HG02798 (cell line): Measurements from ENCODE around the gene SLX1B.
"Not testable (repeated sequence)": the region's sequence is repeated elsewhere in the genome, so short reads cannot be mapped to it uniquely, and the experiment has no call there.

Experiments used
- ATAC-seq: cut with Tn5 transposase; IDR thresholded peaks from one replicate; pipeline ENCODE4 v1.9.1; 2021; ENCODE audit warnings: mild to moderate bottlenecking; ENCODE audit not compliant: unreplicated experiment, poor library complexity

The SLX1B gene

DNA sequence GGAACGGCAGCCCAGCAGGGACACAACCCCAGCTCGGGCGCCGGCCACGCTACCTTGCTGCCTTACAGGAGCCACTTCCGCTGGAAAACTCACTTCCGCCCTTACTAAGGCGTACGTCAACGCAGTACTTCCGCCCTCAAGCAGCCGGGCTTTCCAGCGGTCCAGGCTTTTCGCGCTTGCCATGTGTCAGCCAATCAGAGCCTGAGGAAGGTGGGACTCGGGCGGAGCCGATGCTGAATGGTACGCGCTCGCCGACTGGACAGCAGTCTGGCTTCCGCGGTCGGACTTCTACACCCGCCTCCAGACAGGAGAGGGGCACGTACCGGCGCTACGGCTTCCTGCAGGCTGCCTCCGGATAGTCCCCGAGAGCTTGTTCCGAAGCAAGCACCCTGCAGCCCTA, at the start of gene SLX1B, which contains the start of gene BOLA2:
Gene SLX1B (plus strand): TSS at position 265 of the 400 bp plus-strand sequence.
Gene BOLA2 (minus strand): TSS at position 83 of the 400 bp plus-strand sequence. CDS start 98 bp downstream, outside the sequence.
- ATAC-seq = peak; percentile 92

DNA sequence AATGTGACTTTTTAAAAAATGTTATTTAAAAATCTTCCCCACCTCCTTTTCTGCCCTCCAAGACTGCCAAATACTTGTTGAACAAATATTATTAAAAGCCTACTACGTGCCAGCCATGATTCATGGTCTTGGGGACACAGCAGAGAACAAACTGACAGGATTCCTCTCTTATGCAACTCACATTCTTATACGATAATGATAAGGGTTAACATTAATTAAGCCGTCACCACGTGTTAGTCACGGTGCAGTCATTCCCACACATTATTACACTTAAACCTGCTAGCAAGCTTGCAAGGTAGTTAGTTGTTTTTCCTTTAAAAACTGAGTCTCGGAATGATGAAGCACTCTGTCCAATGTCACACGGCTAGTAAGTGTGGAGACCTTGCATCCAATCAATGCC, 49.1 kb upstream of the SLX1B start:
- ATAC-seq = not testable (repeated sequence)

DNA sequence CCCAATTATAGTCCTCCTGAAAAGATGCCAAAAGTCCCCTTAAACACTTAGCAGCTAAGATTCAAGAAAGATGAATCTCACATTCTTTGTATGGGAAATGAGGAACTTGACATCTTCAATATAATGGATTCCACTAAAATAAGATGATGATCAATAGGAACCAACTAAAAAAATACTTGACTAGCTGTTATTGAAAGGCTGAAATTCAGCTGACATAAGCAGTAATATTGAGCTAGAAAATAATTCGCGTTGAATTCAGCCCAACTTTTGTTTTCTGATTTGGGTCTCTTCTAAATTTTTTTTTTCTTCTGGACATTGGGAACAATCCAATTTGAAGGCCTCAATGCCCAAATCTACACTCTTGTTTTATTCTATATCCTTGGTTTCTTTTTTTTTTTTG, 30.7 kb upstream of the SLX1B start:
- not testable (repeated sequence) for ATAC-seq

DNA sequence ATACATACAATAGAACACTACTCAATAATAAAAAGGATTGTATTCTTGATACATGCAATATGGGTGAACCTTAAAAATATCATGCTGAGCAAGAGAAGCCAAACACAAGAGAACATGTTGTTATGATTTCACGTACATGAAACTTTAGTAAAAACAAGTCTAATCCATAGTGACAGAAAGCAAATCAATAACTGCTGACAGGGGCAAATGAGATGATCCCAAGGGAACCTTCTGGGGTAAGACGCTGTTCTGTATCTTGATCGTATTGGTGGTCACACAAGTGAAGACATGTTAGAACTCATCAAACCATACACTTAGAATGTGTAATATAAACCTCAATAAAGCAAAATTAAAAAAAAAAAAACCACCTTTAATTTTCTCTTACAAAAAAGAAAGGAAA, 28.9 kb upstream of the SLX1B start:
- ATAC-seq = not testable (repeated sequence)

DNA sequence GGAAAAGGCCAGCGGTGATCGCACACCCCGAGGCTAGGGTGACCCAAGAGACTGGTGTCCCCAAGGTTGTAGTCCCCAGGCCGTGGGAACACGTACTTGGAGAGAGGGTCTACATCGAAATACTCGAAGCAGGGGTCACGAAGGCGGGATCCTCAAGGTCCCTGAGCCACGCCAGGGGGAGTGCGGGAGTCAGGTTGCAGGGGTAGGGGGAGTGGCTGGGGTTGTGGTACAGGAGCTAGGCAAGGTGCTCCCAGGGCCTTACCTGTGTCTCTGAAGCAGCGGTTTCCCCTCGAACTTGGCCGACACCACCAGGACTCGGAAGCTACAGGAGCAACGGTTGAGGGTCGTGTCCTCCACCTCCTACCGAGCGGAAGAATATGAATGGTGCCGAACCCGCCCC, 579 bp upstream of the SLX1B start:
- ATAC-seq = peak; percentile 7

- peak; percentile 62 for ATAC-seq
These were observed 495 bp downstream of the SLX1B start for GRCh38 chr16:29454828-29455227.

DNA sequence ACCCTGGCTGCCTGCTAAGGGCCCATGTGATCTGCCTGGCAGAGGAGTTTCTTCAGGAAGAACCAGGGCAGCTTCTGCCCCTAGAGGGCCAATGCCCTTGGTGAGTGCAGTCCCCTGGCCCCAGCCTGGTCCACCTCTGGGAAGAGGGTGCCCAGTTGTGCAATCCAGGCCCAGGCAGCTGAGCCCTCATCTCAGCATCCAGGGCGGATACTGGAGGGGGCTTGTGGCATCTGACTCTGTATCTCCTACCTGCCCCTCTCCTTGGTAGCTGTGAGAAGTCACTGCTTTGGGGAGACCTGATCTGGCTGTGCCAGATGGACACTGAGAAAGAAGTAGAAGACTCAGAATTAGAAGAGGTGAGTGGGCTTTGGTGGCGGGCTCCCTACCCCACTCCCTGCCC, 3.3 kb downstream of the SLX1B start:
- not testable (repeated sequence) for ATAC-seq

DNA sequence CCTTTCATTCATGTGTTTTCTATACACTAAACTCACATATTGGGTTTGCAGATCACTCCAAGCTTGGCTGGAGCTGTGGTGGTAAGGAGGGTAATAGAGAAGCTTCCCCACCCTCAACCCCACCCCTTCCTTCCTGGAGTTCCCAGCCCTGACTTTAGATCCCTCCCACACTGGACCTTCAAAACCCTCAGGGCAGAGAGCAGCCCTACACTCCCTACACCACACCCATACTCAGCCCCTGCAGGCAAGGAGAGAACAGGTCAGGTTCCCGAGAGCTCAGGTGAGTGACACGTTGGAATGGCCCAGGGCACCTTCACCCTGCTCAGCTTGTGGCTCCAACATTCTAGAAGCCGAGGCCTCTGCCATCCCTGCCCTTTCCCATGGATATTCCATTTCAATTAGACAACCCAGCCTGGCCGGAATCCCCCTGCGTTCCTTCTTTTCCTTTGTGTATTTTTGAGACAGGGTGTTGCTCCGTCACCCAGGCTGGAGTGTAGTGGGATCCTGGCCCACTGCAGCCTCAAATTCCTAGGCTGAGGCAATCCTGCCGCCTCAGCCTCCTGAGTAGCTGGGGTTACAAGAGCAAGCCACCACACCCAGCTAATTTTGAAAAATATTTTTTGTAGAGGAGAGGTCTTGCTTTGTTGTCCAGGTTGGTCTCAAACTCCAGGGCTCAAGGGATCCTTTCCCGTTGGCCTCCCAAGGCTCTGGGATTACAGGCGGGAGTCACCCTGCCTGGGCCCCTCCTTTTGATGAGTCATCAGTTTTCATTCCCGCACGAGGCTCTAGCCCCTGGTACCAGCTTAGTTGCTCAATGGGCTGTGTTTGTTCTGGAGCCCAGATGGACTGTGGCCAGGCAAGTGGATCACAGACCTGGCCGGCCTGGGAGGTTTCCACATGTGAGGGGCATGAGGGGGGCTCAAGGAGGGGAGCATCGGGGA, 5.6 kb downstream of the SLX1B start, which contains the start of gene SULT1A4:
Gene SULT1A4 (plus strand): TSS at position 208 of the 941 bp plus-strand sequence. CDS start 1,473 bp downstream, outside the sequence.
- not testable (repeated sequence) for ATAC-seq

- ATAC-seq = not testable (repeated sequence)
These were observed 6.3 kb downstream of the SLX1B start for GRCh38 chr16:29460647-29461030.

DNA sequence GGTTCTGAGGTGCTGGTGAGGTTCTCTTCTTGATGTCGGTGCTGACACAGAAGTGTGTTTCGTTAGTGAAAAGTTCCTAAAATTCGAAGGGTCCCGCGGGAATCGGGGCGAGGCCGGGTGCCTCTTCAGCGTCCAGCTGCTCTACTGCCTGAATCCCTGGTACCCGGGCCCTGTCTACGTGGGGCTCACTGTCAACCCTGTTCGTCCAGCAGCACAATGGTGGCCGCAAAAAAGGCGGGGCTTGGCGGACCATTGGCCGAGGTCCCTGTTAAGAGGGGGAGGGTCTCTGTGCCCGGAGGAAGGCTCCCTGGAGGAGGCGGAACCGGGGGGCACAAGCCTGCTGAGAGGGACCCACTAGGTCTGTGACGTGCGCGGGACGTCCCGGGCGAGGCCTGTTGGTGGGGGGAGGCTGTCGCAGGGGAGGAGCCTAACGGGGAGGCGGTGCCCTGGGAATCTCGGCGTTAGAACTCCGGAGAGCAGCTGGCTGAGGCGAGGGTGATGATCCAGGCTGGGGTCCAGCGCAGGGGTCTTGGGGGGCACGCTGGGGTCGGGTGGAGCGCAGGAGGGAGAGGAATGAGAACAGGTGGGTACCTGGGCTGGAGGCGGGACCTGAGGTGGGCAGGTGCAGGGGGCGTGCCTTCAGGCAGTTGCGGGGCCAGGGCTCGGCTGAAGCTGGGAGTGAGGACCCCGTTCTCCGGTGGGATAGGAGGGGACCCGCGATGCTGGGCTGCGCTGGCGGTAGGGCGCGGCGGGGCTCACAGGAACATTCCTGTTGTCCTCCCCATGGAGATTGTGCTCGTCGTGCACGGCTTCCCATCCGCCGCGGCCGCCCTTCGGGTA, 11.9 kb downstream of the SLX1B start:
- not testable (repeated sequence) for ATAC-seq

DNA sequence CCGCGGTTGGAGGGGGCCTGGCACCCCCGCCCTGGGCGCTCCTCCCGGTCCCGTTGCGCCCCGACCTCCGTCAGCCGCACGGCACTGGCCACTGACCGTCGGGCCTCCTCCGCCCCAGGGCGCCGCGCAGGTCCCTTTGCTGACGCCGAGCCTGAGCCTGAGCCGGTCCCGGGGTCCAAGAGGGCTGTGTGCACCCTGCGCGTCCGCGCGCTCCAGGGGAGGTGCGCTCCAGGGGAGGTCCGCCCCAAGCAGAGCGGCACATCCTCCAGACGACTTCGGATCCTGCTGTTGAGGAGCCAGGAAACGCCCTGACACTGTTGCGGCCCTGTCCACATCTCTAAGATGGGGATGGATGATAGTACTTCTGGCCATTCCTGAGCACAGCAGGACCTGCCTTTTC, 12.6 kb downstream of the SLX1B start:
- ATAC-seq = not testable (repeated sequence)

- not testable (repeated sequence) for ATAC-seq
These were observed 13.5 kb downstream of the SLX1B start for GRCh38 chr16:29467654-29468366.

- not testable (repeated sequence) for ATAC-seq
These were observed 15.3 kb downstream of the SLX1B start for GRCh38 chr16:29469660-29470059.

DNA sequence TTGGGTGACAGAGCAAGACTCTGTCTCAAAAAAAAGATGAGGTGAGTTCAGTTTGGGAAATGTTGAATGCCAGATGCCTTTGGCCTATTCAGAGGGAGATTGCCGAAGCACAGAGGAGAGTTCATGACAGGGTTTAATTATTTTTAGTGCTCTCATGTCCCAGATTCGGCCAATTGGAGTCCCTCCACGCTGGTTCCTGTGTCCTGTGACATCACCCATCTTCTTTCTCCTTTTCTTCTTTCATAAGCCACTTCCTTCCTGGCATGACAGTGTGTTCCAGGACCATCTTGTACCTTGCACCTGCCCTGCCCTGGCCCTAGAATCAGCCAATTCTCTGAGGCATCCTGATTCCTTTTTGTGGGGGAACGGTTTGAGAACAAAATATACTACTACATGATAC, 17.7 kb downstream of the SLX1B start:
- ATAC-seq = not testable (repeated sequence)

DNA sequence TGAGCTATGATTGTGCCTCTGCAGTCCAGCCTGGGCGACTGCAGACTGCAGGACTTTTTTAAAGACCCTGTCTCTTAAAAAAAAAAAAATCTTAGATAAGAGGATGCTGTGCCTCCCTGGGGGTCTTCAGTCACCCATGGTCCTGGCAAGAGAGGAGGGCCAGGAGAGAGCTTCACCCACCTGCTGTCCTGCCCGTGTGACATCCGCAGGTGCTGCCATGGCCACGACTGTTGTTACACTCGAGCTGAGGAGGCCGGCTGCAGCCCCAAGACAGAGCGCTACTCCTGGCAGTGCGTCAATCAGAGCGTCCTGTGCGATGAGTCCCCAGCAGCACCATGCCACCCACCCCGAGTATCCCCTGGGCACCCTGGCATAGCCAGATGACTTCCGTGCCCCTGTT, 27.9 kb downstream of the SLX1B start:
- not testable (repeated sequence) for ATAC-seq

GRCh38 chr16:29506308-29506707, 52.0 kb downstream of the SLX1B start, which contains the start of gene NPIPB12:
TSS of gene NPIPB12 (minus strand) at chr16:29506408.
- ATAC-seq = not testable (repeated sequence)
